ENCODE measurements around the gene SLC2A14. TPM values are rescaled to one million over a fixed set of nuclear protein-coding genes. Genes with fewer than 3 reads are reported as not detected.

The SLC2A14 gene
- polyA plus RNA-seq, 1 experiment, result 0.17 TPM

DNA sequence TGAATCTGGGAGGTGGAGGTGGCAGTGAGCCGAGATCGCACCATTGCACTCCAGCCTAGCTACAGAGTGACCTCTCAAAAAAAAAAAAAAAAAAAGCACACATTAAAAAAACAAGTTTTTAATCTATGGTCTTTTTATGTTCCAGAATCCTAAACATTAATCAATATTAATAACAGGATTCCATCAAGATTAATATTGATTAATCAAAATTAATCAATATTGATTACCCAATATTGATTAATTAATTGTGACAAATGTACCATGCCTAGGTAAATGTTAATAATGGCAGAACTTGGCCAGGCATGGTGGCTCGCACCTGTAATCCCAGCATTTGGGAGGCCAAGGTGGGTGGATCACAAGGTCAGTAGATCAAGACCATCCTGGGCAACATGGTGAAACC is 91.4 kb downstream of the SLC2A14 start:
- POLR2A ChIA-PET, result no interaction called here
- Histone ChIP-seq H3K27me3 (ENCODE audit: control insufficient read depth, insufficient read depth, low read length) (no peaks in the 10 kb centered on the region), H3K4me3 (ENCODE audit: low read depth, low read length) (no peak overlapping the region), H3K27ac (ENCODE audit: low read depth, low read length) (no peak overlapping the region), H3K9me3 (ENCODE audit: control insufficient read depth, insufficient read depth, low read length) (0 out of 2 replicates have a peak, but pooled peaks cover 3% of the 10 kb centered on the region)
- no peak for DNase-seq (ENCODE audit: low read depth, low spot score)
- TF ChIP-seq, protein P1, sequence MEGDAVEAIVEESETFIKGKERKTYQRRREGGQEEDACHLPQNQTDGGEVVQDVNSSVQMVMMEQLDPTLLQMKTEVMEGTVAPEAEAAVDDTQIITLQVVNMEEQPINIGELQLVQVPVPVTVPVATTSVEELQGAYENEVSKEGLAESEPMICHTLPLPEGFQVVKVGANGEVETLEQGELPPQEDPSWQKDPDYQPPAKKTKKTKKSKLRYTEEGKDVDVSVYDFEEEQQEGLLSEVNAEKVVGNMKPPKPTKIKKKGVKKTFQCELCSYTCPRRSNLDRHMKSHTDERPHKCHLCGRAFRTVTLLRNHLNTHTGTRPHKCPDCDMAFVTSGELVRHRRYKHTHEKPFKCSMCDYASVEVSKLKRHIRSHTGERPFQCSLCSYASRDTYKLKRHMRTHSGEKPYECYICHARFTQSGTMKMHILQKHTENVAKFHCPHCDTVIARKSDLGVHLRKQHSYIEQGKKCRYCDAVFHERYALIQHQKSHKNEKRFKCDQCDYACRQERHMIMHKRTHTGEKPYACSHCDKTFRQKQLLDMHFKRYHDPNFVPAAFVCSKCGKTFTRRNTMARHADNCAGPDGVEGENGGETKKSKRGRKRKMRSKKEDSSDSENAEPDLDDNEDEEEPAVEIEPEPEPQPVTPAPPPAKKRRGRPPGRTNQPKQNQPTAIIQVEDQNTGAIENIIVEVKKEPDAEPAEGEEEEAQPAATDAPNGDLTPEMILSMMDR (IDR thresholded peaks at IDR 0.05; ENCODE audit: low read depth, low read length), result no peak
- CTCF ChIA-PET, result no interaction called here

DNA sequence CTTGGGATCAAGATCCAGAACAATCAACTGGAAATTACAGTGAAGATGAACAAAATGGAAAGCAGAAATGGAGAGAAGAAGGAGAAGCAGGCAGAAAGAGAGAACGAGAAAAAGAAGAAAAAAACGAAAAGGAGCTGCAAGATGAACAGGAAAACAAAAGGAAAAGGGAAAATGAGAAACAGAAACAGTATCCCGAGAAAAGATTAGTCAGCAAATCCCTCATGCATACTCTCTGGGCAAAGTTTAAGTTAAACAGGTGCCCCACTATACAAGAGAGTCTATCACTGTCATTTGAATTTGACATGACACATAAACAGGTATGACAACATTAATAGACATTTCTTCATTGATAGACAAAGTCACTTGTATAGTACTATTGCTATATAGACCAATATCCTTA is 102.7 kb downstream of the SLC2A14 start:
- no peak for DNase-seq (ENCODE audit: low read depth, low spot score)
- ChIA-PET CTCF (no interaction called here), POLR2A (no interaction called here)
- H3K4me3 ChIP-seq (ENCODE audit: low read depth, low read length), result no peak overlapping the region
- no peak overlapping the region for H3K27ac ChIP-seq (ENCODE audit: low read depth, low read length)
- peaks cover 4% of the 10 kb centered on the region for H3K9me3 ChIP-seq (ENCODE audit: control insufficient read depth, insufficient read depth, low read length)
- TF ChIP-seq, protein P1 (IDR thresholded peaks at IDR 0.05; ENCODE audit: low read depth, low read length), result no peak
- H3K27me3 ChIP-seq (ENCODE audit: control insufficient read depth, insufficient read depth, low read length), result no peaks in the 10 kb centered on the region

Small RNAs within 50 kb of the gene (small RNA-seq; reads per million reads assigned to genes)
- gene RF00019 (ENCODE audit: insufficient read length, low read depth), result not detected

Other genes with a start within 250 kb of the SLC2A14 start
- not detected in 2 replicates for gene APOBEC1, start 207.0 kb downstream of the SLC2A14 start, polyA plus RNA-seq (2011; rRNA removed)
- gene GDF3, start 177.1 kb downstream of the SLC2A14 start, polyA plus RNA-seq (2011; rRNA removed), result not detected in 2 replicates
- gene DPPA3, start 161.5 kb downstream of the SLC2A14 start, polyA plus RNA-seq (2011; rRNA removed), result not detected in 2 replicates
- not detected in 2 replicates for gene CLEC4C, start 125.5 kb downstream of the SLC2A14 start, polyA plus RNA-seq (2011; rRNA removed)
- not detected in 2 replicates for gene NANOGNB, start 107.7 kb downstream of the SLC2A14 start, polyA plus RNA-seq (2011; rRNA removed)
- gene NANOG, start 83.5 kb downstream of the SLC2A14 start, polyA plus RNA-seq (2011; rRNA removed), result 0.01 TPM in 1 of 2 replicates, not detected in the other
- gene SLC2A3, start 63.3 kb upstream of the SLC2A14 start, polyA plus RNA-seq (2011; rRNA removed), result 57.7 and 58.5 TPM in 2 replicates
- gene FOXJ2, start 159.8 kb upstream of the SLC2A14 start, polyA plus RNA-seq (2011; rRNA removed), result 5.7 and 6.3 TPM in 2 replicates
- gene C3AR1, start 193.4 kb upstream of the SLC2A14 start, polyA plus RNA-seq (2011; rRNA removed), result 0.52 and 0.71 TPM in 2 replicates
- 25.6 and 30.4 TPM in 2 replicates for gene NECAP1, start 209.4 kb upstream of the SLC2A14 start, polyA plus RNA-seq (2011; rRNA removed)

Measured in AG04450 (cell line).